ENCODE measurements around the gene LAMA2. TPM values are rescaled to one million over a fixed set of nuclear protein-coding genes. Genes with fewer than 3 reads are reported as not detected.

Gene LAMA2
- total RNA-seq, 1 donor from 2014 or later, result 54.0 TPM

- no peak for DNase-seq (ENCODE audit: extremely low spot score, unreplicated experiment)
- Mint-ChIP-seq H3K36me3 (peaks cover 8% of the 10 kb centered on the region), H3K27me3 (no peaks in the 10 kb centered on the region), H3K4me3 (no peak overlapping the region), H3K4me1 (ENCODE audit: unreplicated experiment) (no peaks in the 10 kb centered on the region), H3K27ac (no peak overlapping the region), H3K9me3 (peaks cover 4% of the 10 kb centered on the region)
- no peak for TF ChIP-seq CTCF (conservative IDR thresholded peaks at IDR 0.05)
Measured at GRCh38 chr6:128929869-128930268, 46.9 kb downstream of the LAMA2 start.

DNA sequence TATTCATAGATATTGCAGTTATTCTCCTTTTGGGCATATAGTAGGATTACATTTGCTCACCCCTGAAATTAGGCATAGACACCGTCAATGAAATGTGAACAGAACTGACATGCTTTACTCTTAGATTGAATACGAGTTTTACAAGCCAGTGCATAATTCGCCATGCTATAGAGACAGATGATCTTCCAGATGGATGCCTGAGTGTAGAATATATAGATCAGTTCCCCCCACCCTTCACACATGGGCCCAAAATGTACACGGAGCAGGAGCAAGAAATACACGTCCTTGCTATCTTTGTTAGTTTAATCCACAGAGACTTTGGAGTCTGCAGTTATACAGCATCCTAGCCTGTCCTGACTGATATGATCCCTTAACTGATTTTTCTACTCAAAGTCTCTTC, 47.4 kb downstream of the LAMA2 start:
- Mint-ChIP-seq H3K27ac (no peak overlapping the region), H3K9me3 (peaks cover 4% of the 10 kb centered on the region), H3K4me1 (ENCODE audit: unreplicated experiment) (no peaks in the 10 kb centered on the region)

DNA sequence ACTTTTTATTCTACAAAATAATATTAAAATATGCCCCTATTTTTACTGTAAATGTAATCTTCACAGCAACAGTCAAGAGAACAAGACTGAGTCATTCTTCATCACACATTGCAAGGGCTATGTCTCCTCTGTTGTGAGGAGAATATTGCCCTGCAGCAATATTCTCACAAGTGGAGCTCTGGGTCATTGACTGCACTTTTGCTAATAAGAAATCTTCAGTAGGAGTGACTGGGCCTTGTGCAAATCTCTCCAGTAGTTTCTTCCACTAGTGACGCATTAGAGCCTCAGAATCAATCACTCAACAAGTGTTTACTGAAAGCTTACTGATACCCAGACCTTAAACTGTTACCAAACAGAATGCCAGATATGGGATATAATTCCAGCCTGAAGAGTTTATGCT, 49.1 kb downstream of the LAMA2 start:
- H3K27me3 Mint-ChIP-seq, result no peaks in the 10 kb centered on the region

More for the DNA sequence above, 47.4 kb downstream of the LAMA2 start:
- DNase-seq (ENCODE audit: extremely low spot score, unreplicated experiment), result no peak
- H3K4me3 Mint-ChIP-seq, result no peak overlapping the region
- H3K27me3 Mint-ChIP-seq, result no peaks in the 10 kb centered on the region
- peaks cover 8% of the 10 kb centered on the region for H3K36me3 Mint-ChIP-seq
- no peak for TF ChIP-seq CTCF (conservative IDR thresholded peaks at IDR 0.05)

DNA sequence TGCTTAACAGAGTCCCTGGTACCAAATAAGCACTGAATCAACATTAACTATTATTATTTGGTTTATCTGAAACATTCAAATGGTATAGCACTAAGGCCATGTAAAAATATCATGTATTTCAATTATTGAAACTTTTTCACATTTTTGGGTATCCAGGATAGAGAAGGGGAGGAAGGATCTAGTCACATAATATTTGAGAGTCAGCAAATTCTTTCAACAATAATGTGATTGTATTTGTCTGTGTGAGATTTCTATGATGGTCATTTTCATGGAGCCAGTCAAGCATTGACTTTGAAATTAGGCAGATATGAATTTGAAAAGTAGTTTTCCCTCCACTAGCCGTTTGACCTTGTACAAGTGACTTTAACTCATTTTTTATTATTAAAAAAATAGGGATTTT, 67.9 kb downstream of the LAMA2 start:
- Mint-ChIP-seq H3K9me3 (no peaks in the 10 kb centered on the region), H3K27ac (no peak overlapping the region), H3K36me3 (no peaks in the 10 kb centered on the region), H3K4me1 (ENCODE audit: unreplicated experiment) (no peaks in the 10 kb centered on the region), H3K27me3 (no peaks in the 10 kb centered on the region), H3K4me3 (no peak overlapping the region)
- DNase-seq (ENCODE audit: extremely low spot score, unreplicated experiment), result no peak
- no peak for TF ChIP-seq CTCF (conservative IDR thresholded peaks at IDR 0.05)

More for the DNA sequence above, 49.1 kb downstream of the LAMA2 start:
- H3K36me3 Mint-ChIP-seq, result peaks cover 8% of the 10 kb centered on the region
- no peaks in the 10 kb centered on the region for H3K4me1 Mint-ChIP-seq (ENCODE audit: unreplicated experiment)
- H3K9me3 Mint-ChIP-seq, result peaks cover 4% of the 10 kb centered on the region
- no peak overlapping the region for H3K4me3 Mint-ChIP-seq
- no peak for TF ChIP-seq CTCF (conservative IDR thresholded peaks at IDR 0.05)
- H3K27ac Mint-ChIP-seq, result no peak overlapping the region
- no peak for DNase-seq (ENCODE audit: extremely low spot score, unreplicated experiment)

DNA sequence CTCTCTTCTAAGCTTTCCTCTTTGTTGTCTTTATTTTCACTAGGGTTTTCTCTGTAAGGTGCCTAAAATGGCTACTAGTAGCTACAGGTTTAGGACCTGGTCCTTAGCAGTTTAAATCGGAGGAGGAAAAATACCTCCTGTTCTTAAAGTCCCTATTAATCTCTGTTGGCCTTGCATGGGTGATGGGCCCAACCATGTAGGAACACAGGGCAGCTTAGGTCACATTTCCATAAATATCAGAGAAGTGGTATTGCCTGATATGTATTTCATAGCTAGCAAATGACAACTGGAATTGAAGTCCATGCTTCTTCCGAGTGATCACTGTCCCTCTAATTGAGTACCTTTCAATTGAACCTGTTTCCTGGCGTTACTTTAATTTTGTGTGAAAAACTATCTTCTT, 70.0 kb downstream of the LAMA2 start:
- H3K27ac Mint-ChIP-seq, result no peak overlapping the region
- H3K4me1 Mint-ChIP-seq (ENCODE audit: unreplicated experiment), result no peaks in the 10 kb centered on the region
- no peak for TF ChIP-seq CTCF (conservative IDR thresholded peaks at IDR 0.05)
- DNase-seq (ENCODE audit: extremely low spot score, unreplicated experiment), result no peak
- no peaks in the 10 kb centered on the region for H3K9me3 Mint-ChIP-seq
- no peaks in the 10 kb centered on the region for H3K27me3 Mint-ChIP-seq
- no peaks in the 10 kb centered on the region for H3K36me3 Mint-ChIP-seq
- H3K4me3 Mint-ChIP-seq, result no peak overlapping the region

Measured in type B pancreatic cell (in vitro differentiated cells).